GM19468 (cell line): Measurements from ENCODE around the gene UBE2F.
A peak's percentile ranks its signal among the peaks of the same experiment; 100 is the strongest.
"Not testable (repeated sequence)": the region's sequence is repeated elsewhere in the genome, so short reads cannot be mapped to it uniquely, and the experiment has no call there.

ENCODE experiments used
- ATAC-seq: cut with Tn5 transposase; IDR thresholded peaks from one replicate; pipeline ENCODE4 v1.9.1; 2021; ENCODE audit warnings: mild to moderate bottlenecking, moderate library complexity, moderate number of reproducible peaks; ENCODE audit not compliant: unreplicated experiment; ENCODE audit errors: extremely low read depth

Gene UBE2F

GRCh38 chr2:237943395-237944094, 23.3 kb upstream of the UBE2F start:
- ATAC-seq, result no peak

GRCh38 chr2:237944302-237944701, 22.5 kb upstream of the UBE2F start:
- ATAC-seq, result no peak

GRCh38 chr2:237946423-237946822, 20.4 kb upstream of the UBE2F start:
- no peak for ATAC-seq

- not testable (repeated sequence) for ATAC-seq
Observed at GRCh38 chr2:237951354-237951753, 15.5 kb upstream of the UBE2F start.

- ATAC-seq, result no peak
Observed at GRCh38 chr2:237951878-237952277, 14.9 kb upstream of the UBE2F start.

- no peak for ATAC-seq
Observed at GRCh38 chr2:237952851-237953250, 14.0 kb upstream of the UBE2F start.

- ATAC-seq, result no peak
Observed at GRCh38 chr2:237955640-237956401, 11.0 kb upstream of the UBE2F start.

GRCh38 chr2:237956402-237956736, 10.4 kb upstream of the UBE2F start:
- ATAC-seq, result no peak

GRCh38 chr2:237961637-237962036, 5.2 kb upstream of the UBE2F start:
- ATAC-seq, result no peak

GRCh38 chr2:237962432-237963084, 4.3 kb upstream of the UBE2F start:
- no peak for ATAC-seq

- ATAC-seq, result not testable (repeated sequence)
Observed at GRCh38 chr2:237963490-237963991, 3.3 kb upstream of the UBE2F start.

GRCh38 chr2:237964194-237964577, 2.6 kb upstream of the UBE2F start:
- no peak for ATAC-seq

GRCh38 chr2:237964578-237965404, 2.0 kb upstream of the UBE2F start:
- no peak for ATAC-seq

GRCh38 chr2:237965844-237966243, 970 bp upstream of the UBE2F start:
- not testable (repeated sequence) for ATAC-seq

GRCh38 chr2:237966250-237966564, 607 bp upstream of the UBE2F start:
- no peak for ATAC-seq

GRCh38 chr2:237967463-237967951, 693 bp downstream of the UBE2F start:
- ATAC-seq, result no peak

- peak; percentile 28 for ATAC-seq
Observed at GRCh38 chr2:237968048-237968862, 1.4 kb downstream of the UBE2F start.

- ATAC-seq, result no peak
Observed at GRCh38 chr2:237971661-237972060, 4.8 kb downstream of the UBE2F start.

GRCh38 chr2:237972211-237972610, 5.4 kb downstream of the UBE2F start:
- no peak for ATAC-seq
